GM12878 (cell line): ENCODE measurements around the gene SYTL4.

Experiments
- ATF7 ChIP-seq: fragments of 450-650 bp; IDR thresholded peaks from 2 replicates; pipeline ENCODE4 v1.6.1; 2016; ENCODE audit warnings: low read depth, mild to moderate bottlenecking
- CTCF ChIP-seq, 3 experiments: IDR thresholded peaks in 2 of 3; conservative IDR thresholded peaks in 1 of 3; 2 replicates each; pipeline ENCODE4 v1.5.1; 2011; ENCODE audit warnings: low read depth in 3 of 3, low read length in 3 of 3, mild to moderate bottlenecking in 3 of 3, control low read depth in 2 of 3, moderate library complexity in 2 of 3, inconsistent platforms in 1 of 3, mixed read lengths in 1 of 3; ENCODE audit not compliant: control insufficient read depth in 2 of 3, insufficient read depth in 1 of 3; ENCODE audit errors: extremely low read depth in 1 of 3
- MAX ChIP-seq: IDR thresholded peaks from 2 replicates; pipeline ENCODE4 v1.6.1; 2012; ENCODE audit warnings: low read depth, low read length, improper control_type of control experiment
- REST ChIP-seq: IDR thresholded peaks from 2 replicates; pipeline ENCODE4 v1.6.1; 2012; ENCODE audit warnings: mild to moderate bottlenecking, low read depth, low read length

GRCh38 chrX:100695302-100695701 lies 36.6 kb downstream of the SYTL4 start:
- TF ChIP-seq ATF7 (no peak), REST (no peak), MAX (no peak), CTCF (IDR thresholded peaks at IDR 0.05 in 2 of 3, conservative IDR thresholded peaks at IDR 0.05 in 1 of 3; ENCODE audit: control insufficient read depth in 2 of 3, extremely low read depth in 1 of 3, insufficient read depth in 1 of 3, low read depth in 3 of 3, low read length in 3 of 3) (no peak)
